H54 (cell line): ENCODE results near the gene CDRT15L2.
"Not testable (repeated sequence)": the region's sequence is repeated elsewhere in the genome, so short reads cannot be mapped to it uniquely, and the experiment has no call there.

Experiments
- DNase-seq: peaks from one replicate; pipeline ENCODE4 v3.0.0; 2011; ENCODE audit warnings: low spot score, mixed read lengths; ENCODE audit not compliant: insufficient read length
- FAIRE-seq: peaks from 3 replicates; lab custom pipeline; 2011; peaks lifted over from hg19 to GRCh38; lab: Jason Lieb, UNC
- POLR2A ChIP-seq: IDR thresholded peaks from 2 replicates; pipeline ENCODE4 v1.6.1; 2011; ENCODE audit warnings: low read depth, mild to moderate bottlenecking, low read length

The CDRT15L2 gene

DNA sequence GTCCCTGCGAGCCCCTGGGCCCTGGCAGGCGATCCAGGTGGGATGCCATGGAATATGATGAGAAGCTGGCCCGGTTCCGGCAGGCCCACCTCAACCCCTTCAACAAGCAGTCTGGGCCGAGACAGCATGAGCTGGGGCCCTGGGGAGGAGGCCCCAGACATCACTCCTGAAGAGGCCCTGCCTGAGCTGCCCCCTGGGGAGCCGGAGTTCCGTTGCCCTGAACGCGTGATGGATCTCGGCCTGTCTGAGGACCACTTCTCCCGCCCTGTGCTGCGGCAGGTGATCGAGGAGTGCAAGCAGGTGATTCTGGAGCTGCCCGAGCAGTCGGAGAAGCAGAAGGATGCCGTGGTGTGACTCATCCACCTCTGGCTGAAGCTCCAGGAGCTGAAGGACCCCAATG is 33.1 kb downstream of the CDRT15L2 start:
- DNase-seq (no peak), FAIRE-seq (no peak)
- TF ChIP-seq POLR2A, result no peak

DNA sequence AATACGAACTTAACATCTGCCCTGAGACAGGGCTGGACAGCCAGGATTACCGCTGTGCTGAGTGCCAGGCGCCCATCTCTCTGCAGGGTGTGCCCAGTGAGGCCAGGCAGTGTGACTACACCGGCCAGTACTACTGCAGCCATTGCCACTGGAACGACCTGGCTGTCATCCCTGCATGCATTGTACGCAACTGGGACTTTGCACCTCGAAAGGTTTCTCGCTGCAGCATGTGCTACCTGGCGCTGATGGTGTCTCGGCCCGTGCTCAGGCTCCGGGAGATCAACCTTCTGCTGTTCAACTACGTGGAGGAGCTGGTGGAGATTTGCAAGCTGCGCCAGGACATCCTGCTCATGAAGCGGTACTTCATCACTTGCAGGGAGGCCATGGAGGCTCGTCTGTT is 33.7 kb downstream of the CDRT15L2 start:
- no peak for DNase-seq
- TF ChIP-seq POLR2A, result no peak
- no peak for FAIRE-seq

- no peak for FAIRE-seq
- no peak for DNase-seq
- no peak for TF ChIP-seq POLR2A
Measured at GRCh38 chr17:20613905-20614304, 34.4 kb downstream of the CDRT15L2 start.

DNA sequence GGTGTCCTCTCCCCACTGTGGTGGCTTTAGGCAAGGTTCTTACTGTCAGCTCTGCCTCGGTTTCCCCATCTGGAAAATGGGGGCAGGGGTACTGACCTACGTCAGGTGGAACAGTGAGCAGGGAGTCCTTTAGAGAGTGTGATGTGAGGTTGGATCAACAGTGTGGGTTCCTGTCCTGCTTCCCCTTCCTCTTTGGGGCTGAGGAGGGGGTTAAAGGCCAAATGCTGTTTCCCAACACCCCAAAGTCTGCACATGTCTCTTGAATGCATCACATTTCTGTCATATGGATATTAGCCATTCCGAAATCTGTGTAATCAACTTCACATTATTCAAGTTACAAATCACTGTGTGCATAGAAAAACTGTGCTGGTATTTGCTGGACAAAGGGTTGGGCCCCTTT is 35.9 kb downstream of the CDRT15L2 start:
- FAIRE-seq, DNase-seq: not testable (repeated sequence)
